Measurements from ENCODE around the gene JAKMIP3. TPM values are rescaled to one million over a fixed set of nuclear protein-coding genes. Genes with fewer than 3 reads are reported as not detected.

JAKMIP3 gene
- total RNA-seq, 1 donor = 0.36 TPM

DNA sequence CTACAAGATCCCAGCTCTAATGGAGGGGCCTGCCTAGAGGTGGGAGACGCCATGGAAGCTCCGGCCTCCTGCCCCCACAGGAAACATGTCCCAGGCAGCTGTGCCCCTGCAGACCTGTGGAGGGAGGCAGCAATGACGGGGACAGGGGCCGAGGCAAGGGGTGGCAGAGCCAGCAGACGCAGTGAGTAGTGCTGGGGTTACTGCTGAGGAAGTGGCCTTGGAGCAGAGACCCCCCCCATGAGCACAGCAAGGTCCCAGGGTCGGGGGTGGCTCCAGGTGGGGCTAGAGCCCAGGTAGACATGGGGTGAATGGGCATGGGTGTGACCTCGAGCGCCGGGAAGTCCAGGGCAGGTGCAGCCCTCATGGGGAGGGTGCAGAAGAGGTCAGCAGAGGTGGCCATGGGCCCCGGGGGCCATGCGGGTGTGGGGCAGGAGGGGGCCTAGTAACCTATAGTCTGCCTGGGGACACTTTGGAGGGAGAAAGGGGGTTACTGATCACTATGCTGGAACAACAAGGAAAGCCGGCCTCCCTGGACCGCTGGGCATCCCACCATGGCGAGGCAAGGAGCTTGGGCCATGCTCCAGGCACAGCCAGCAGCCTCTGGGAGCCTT is 45.5 kb downstream of the JAKMIP3 start:
- Histone ChIP-seq H3K4me3 (ENCODE audit: insufficient read depth, low read length) (no peak overlapping the region), H3K36me3 (ENCODE audit: insufficient read depth, low read length) (no peaks in the 10 kb centered on the region), H3K4me1 (ENCODE audit: insufficient read depth, low read length) (no peaks in the 10 kb centered on the region), H3K27ac (ENCODE audit: low read depth, low read length) (no peak overlapping the region), H3K79me2 (ENCODE audit: insufficient read depth, low read length) (no peaks in the 10 kb centered on the region), H3K4me2 (ENCODE audit: insufficient read depth, low read length) (no peak overlapping the region), H4K20me1 (ENCODE audit: insufficient read depth, low read length) (no peaks in the 10 kb centered on the region), H2AFZ (ENCODE audit: low read length) (no peak overlapping the region), H3K27me3 (ENCODE audit: insufficient read depth, low read length) (no peaks in the 10 kb centered on the region), H3K9me3 (ENCODE audit: low read depth, low read length) (no peaks in the 10 kb centered on the region)
- DNase-seq (ENCODE audit: insufficient read length, low spot score, missing footprints) = no peak
- TF ChIP-seq, protein P1, sequence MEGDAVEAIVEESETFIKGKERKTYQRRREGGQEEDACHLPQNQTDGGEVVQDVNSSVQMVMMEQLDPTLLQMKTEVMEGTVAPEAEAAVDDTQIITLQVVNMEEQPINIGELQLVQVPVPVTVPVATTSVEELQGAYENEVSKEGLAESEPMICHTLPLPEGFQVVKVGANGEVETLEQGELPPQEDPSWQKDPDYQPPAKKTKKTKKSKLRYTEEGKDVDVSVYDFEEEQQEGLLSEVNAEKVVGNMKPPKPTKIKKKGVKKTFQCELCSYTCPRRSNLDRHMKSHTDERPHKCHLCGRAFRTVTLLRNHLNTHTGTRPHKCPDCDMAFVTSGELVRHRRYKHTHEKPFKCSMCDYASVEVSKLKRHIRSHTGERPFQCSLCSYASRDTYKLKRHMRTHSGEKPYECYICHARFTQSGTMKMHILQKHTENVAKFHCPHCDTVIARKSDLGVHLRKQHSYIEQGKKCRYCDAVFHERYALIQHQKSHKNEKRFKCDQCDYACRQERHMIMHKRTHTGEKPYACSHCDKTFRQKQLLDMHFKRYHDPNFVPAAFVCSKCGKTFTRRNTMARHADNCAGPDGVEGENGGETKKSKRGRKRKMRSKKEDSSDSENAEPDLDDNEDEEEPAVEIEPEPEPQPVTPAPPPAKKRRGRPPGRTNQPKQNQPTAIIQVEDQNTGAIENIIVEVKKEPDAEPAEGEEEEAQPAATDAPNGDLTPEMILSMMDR (IDR thresholded peaks at IDR 0.05; ENCODE audit: extremely low read depth, low read depth, low read length) = no peak

DNA sequence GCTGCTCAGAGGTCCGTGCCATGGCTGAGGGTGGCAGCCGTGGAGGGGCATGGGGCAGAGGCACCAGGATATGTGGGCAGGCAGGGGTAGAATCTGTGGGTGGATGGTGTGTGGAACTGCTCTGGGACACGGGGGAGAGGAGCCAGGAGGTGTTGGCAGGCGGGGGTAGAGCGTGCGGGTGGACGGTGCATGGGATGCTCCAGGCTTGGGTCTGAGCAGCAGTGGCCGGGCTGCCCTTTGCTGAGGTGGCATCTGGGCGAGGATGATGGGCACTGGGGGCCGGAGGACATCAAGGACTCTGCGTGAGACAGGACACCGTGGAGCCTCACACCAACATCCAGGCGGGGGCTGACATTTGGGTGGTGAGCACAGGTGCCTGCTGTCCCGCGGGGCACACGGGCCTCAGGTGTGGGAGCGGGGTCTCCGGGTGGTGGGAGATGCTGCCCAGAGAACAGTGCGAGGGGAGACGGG is 46.2 kb downstream of the JAKMIP3 start:
- Histone ChIP-seq H3K4me1 (ENCODE audit: insufficient read depth, low read length) (no peaks in the 10 kb centered on the region), H3K27me3 (ENCODE audit: insufficient read depth, low read length) (no peaks in the 10 kb centered on the region), H3K4me2 (ENCODE audit: insufficient read depth, low read length) (no peak overlapping the region)

DNA sequence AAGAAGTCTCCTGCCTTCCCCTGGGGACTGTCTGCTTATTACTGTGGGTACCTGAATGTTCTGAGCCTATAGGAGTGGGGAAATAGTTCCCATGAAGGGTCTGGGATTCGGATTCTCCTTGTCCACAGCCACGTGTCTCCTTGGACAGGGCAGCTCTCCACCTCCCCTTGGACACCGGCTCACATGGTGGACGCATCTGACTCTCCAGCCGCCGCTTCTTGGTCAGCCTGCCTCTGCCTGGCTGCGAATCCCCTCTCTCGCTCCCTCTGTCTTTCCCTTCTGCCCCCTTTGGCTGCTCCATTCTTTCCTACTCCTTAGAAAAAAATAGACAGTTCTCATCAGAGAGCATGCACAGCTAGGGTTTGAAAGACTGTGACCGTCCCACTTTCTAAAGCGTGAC is 46.9 kb downstream of the JAKMIP3 start:
- Histone ChIP-seq H3K36me3 (ENCODE audit: insufficient read depth, low read length) (no peaks in the 10 kb centered on the region), H3K9me3 (ENCODE audit: low read depth, low read length) (no peaks in the 10 kb centered on the region), H3K4me1 (ENCODE audit: insufficient read depth, low read length) (no peaks in the 10 kb centered on the region), H3K4me2 (ENCODE audit: insufficient read depth, low read length) (no peak overlapping the region), H2AFZ (ENCODE audit: low read length) (no peak overlapping the region), H3K79me2 (ENCODE audit: insufficient read depth, low read length) (no peaks in the 10 kb centered on the region), H3K27me3 (ENCODE audit: insufficient read depth, low read length) (no peaks in the 10 kb centered on the region), H4K20me1 (ENCODE audit: insufficient read depth, low read length) (no peaks in the 10 kb centered on the region), H3K4me3 (ENCODE audit: insufficient read depth, low read length) (no peak overlapping the region), H3K27ac (ENCODE audit: low read depth, low read length) (no peak overlapping the region)
- TF ChIP-seq, protein P1 (IDR thresholded peaks at IDR 0.05; ENCODE audit: extremely low read depth, low read depth, low read length) = no peak
- no peak for DNase-seq (ENCODE audit: insufficient read length, low spot score, missing footprints)

More for the DNA sequence above, 46.2 kb downstream of the JAKMIP3 start:
- H4K20me1 ChIP-seq (ENCODE audit: insufficient read depth, low read length) = no peaks in the 10 kb centered on the region
- no peaks in the 10 kb centered on the region for H3K36me3 ChIP-seq (ENCODE audit: insufficient read depth, low read length)
- H3K4me3 ChIP-seq (ENCODE audit: insufficient read depth, low read length) = no peak overlapping the region
- no peak overlapping the region for H2AFZ ChIP-seq (ENCODE audit: low read length)
- no peak for DNase-seq (ENCODE audit: insufficient read length, low spot score, missing footprints)
- no peak overlapping the region for H3K27ac ChIP-seq (ENCODE audit: low read depth, low read length)
- TF ChIP-seq, protein P1 (IDR thresholded peaks at IDR 0.05; ENCODE audit: extremely low read depth, low read depth, low read length) = no peak
- H3K79me2 ChIP-seq (ENCODE audit: insufficient read depth, low read length) = no peaks in the 10 kb centered on the region
- no peaks in the 10 kb centered on the region for H3K9me3 ChIP-seq (ENCODE audit: low read depth, low read length)

DNA sequence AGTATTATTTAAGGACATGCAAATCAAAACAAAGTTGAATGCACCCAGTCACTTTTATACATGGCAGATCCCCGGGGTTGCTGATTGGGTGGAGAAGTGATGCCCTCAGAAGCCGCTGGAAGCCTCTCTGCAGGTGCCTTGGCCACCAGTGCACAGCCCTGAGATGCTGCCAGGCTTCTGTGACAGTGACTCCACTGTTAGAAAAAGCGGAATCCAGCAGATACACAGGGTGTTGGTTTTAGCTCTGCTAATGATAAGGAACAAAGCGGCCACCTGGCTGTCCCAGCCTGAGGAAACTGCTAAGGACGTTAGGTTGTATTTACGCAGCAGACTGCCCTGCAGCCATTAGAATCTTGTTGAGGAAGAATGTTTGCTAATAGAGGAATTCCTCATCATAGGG is 47.5 kb downstream of the JAKMIP3 start:
- no peaks in the 10 kb centered on the region for H3K4me1 ChIP-seq (ENCODE audit: insufficient read depth, low read length)
- no peaks in the 10 kb centered on the region for H3K79me2 ChIP-seq (ENCODE audit: insufficient read depth, low read length)
- TF ChIP-seq, protein P1 (IDR thresholded peaks at IDR 0.05; ENCODE audit: extremely low read depth, low read depth, low read length) = no peak
- DNase-seq (ENCODE audit: insufficient read length, low spot score, missing footprints) = no peak
- no peaks in the 10 kb centered on the region for H3K9me3 ChIP-seq (ENCODE audit: low read depth, low read length)
- no peak overlapping the region for H2AFZ ChIP-seq (ENCODE audit: low read length)
- H3K27ac ChIP-seq (ENCODE audit: low read depth, low read length) = no peak overlapping the region
- no peak overlapping the region for H3K4me3 ChIP-seq (ENCODE audit: insufficient read depth, low read length)
- H3K27me3 ChIP-seq (ENCODE audit: insufficient read depth, low read length) = no peaks in the 10 kb centered on the region
- no peak overlapping the region for H3K4me2 ChIP-seq (ENCODE audit: insufficient read depth, low read length)
- H4K20me1 ChIP-seq (ENCODE audit: insufficient read depth, low read length) = no peaks in the 10 kb centered on the region
- H3K36me3 ChIP-seq (ENCODE audit: insufficient read depth, low read length) = no peaks in the 10 kb centered on the region

Data from osteoblast (primary cell).